ENCODE results near the gene ABL1.

Gene ABL1

GRCh38 chr9:130820135-130820738 lies 14.8 kb upstream of the ABL1 start:
- TF ChIP-seq POLR2AphosphoS5 (IDR thresholded peaks at IDR 0.05; ENCODE audit: low read depth, low read length) = no peak
- TF ChIP-seq TAF1 (IDR thresholded peaks at IDR 0.05; ENCODE audit: borderline replicate concordance, insufficient read depth, low read length) = no peak
- TF ChIP-seq, protein P1, sequence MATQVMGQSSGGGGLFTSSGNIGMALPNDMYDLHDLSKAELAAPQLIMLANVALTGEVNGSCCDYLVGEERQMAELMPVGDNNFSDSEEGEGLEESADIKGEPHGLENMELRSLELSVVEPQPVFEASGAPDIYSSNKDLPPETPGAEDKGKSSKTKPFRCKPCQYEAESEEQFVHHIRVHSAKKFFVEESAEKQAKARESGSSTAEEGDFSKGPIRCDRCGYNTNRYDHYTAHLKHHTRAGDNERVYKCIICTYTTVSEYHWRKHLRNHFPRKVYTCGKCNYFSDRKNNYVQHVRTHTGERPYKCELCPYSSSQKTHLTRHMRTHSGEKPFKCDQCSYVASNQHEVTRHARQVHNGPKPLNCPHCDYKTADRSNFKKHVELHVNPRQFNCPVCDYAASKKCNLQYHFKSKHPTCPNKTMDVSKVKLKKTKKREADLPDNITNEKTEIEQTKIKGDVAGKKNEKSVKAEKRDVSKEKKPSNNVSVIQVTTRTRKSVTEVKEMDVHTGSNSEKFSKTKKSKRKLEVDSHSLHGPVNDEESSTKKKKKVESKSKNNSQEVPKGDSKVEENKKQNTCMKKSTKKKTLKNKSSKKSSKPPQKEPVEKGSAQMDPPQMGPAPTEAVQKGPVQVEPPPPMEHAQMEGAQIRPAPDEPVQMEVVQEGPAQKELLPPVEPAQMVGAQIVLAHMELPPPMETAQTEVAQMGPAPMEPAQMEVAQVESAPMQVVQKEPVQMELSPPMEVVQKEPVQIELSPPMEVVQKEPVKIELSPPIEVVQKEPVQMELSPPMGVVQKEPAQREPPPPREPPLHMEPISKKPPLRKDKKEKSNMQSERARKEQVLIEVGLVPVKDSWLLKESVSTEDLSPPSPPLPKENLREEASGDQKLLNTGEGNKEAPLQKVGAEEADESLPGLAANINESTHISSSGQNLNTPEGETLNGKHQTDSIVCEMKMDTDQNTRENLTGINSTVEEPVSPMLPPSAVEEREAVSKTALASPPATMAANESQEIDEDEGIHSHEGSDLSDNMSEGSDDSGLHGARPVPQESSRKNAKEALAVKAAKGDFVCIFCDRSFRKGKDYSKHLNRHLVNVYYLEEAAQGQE (IDR thresholded peaks at IDR 0.05; ENCODE audit: insufficient read depth in 1 of 2, low read depth in 2 of 2, low read length in 2 of 2) = no peak

DNA sequence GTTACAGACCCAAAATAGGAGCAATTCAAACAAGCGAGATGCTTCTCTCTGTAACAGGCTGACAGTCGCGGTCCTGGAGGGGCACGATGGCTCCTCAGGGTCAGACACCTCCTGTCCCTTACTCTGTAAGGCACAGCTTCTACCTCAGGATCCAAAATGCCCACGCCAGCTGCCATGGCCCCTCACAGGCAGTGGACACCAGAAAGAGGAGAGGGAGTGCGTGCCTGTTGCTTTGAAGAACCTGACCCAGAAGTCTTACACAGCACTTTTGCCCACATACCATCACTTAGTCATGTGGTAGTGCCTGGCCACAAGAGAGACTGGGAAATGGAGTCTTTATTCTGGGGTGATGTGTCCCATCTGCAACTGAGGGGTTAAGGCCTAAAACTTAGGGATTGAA lies 11.6 kb upstream of the ABL1 start:
- TF ChIP-seq, protein P1 (IDR thresholded peaks at IDR 0.05; ENCODE audit: insufficient read depth in 1 of 2, low read depth in 2 of 2, low read length in 2 of 2) = no peak
- no peak for TF ChIP-seq POLR2AphosphoS5 (IDR thresholded peaks at IDR 0.05; ENCODE audit: low read depth, low read length)
- TF ChIP-seq FOXP2 (optimal IDR thresholded peaks at IDR 0.05; ENCODE audit: borderline replicate concordance, extremely low read depth, extremely low read length, insufficient read depth) = no peak
- TF ChIP-seq TAF1 (IDR thresholded peaks at IDR 0.05; ENCODE audit: borderline replicate concordance, insufficient read depth, low read length) = no peak
- TF ChIP-seq SIN3A (IDR thresholded peaks at IDR 0.05; ENCODE audit: borderline replicate concordance, insufficient read depth, low read length) = no peak

DNA sequence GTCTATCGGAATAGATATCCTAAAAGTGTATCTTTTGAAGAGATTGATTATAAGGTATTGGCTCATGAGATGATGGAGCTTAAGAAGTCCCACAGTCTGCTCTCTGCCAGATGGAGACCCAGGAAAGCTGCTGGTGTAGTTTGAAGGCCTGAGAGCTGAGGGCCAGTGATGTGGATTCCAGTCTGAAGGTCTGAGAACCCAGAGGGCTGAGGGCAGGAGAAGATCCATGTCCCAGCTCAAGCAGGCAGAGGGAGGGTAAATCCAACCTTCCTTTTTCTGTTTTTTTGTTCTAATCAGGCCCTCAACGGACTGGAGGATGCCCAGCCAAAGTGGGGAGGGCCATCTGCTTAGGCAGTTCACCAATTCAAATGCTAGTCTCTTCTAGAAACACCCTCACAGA lies 11.0 kb upstream of the ABL1 start:
- TF ChIP-seq FOXP2 (optimal IDR thresholded peaks at IDR 0.05; ENCODE audit: borderline replicate concordance, extremely low read depth, extremely low read length, insufficient read depth) = no peak
- TF ChIP-seq TAF1 (IDR thresholded peaks at IDR 0.05; ENCODE audit: borderline replicate concordance, insufficient read depth, low read length) = no peak
- no peak for TF ChIP-seq SIN3A (IDR thresholded peaks at IDR 0.05; ENCODE audit: borderline replicate concordance, insufficient read depth, low read length)
- TF ChIP-seq POLR2AphosphoS5 (IDR thresholded peaks at IDR 0.05; ENCODE audit: low read depth, low read length) = no peak
- TF ChIP-seq, protein P1 (IDR thresholded peaks at IDR 0.05; ENCODE audit: insufficient read depth in 1 of 2, low read depth in 2 of 2, low read length in 2 of 2) = no peak

GRCh38 chr9:130824643-130825350 lies 10.3 kb upstream of the ABL1 start:
- TF ChIP-seq SIN3A (IDR thresholded peaks at IDR 0.05; ENCODE audit: borderline replicate concordance, insufficient read depth, low read length) (peak; percentile 88; the same call in 1 of the 2 replicates), TAF1 (IDR thresholded peaks at IDR 0.05; ENCODE audit: borderline replicate concordance, insufficient read depth, low read length) (0 out of 2 replicates have a peak, but pooled peaks have one; percentile 13), POLR2AphosphoS5 (IDR thresholded peaks at IDR 0.05; ENCODE audit: low read depth, low read length) (no peak; the same call in 1 of the 2 replicates), FOXP2 (optimal IDR thresholded peaks at IDR 0.05; ENCODE audit: borderline replicate concordance, extremely low read depth, extremely low read length, insufficient read depth) (no peak)
- TF ChIP-seq, protein P1 (IDR thresholded peaks at IDR 0.05; ENCODE audit: insufficient read depth in 1 of 2, low read depth in 2 of 2, low read length in 2 of 2) = 0 out of 4 replicates have a peak, but pooled peaks of 1 of the 2 experiments have one; percentile 15

Data from PFSK-1 (cell line).